ENCODE measurements around the gene ZNF891. TPM values are rescaled to one million over a fixed set of nuclear protein-coding genes. Genes with fewer than 3 reads are reported as not detected.

ZNF891 gene
- total RNA-seq, 1 experiment from 2014 or later = 3.8 TPM

DNA sequence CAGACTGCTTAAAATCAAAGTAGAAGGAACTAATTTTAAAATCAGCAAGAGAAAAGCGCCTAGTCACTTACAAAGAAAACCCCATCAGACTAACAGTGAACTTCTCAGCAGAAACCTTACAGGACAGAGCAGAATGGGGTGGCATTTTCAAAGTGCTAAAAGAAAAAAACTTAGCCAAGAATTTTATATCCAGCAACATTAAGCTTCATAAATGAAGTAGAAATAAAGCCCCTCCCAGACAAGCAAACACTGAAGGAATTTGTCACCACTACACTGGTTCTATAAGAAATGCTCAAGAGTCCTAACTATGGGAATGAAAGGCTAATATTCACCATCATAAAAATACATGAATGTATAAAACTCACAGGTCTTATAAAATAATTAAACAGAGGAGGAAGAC is 44.8 kb upstream of the ZNF891 start:
- ChIA-PET POLR2A (no interaction called here), CTCF (no interaction called here)
- Mint-ChIP-seq H3K36me3 (peaks cover 44% of the 10 kb centered on the region), H3K9me3 (peaks cover 80% of the 10 kb centered on the region), H3K27ac (no peak overlapping the region), H3K27me3 (ENCODE audit: low read depth) (peaks cover 16% of the 10 kb centered on the region), H3K4me3 (no peak overlapping the region), H3K4me1 (no peaks in the 10 kb centered on the region)
- DNase-seq (ENCODE audit: low spot score) (no peak), ATAC-seq (no peak)
- TF ChIP-seq GRHL2 (CRISPR knock-in tag; IDR thresholded peaks at IDR 0.05; ENCODE audit: insufficient replicate concordance, severe bottlenecking) (no peak), NR3C1 (CRISPR knock-in tag; conservative IDR thresholded peaks at IDR 0.05; ENCODE audit: low read depth) (no peak), E2F1 (CRISPR knock-in tag; IDR thresholded peaks at IDR 0.05) (no peak), SMAD3 (CRISPR knock-in tag; IDR thresholded peaks at IDR 0.05; ENCODE audit: borderline replicate concordance) (no peak), OVOL2 (CRISPR knock-in tag; IDR thresholded peaks at IDR 0.05; ENCODE audit: borderline replicate concordance) (no peak), ERG (CRISPR knock-in tag; IDR thresholded peaks at IDR 0.05) (no peak), PREB (CRISPR knock-in tag; IDR thresholded peaks at IDR 0.05; ENCODE audit: borderline replicate concordance) (no peak), ZSCAN18 (CRISPR knock-in tag; IDR thresholded peaks at IDR 0.05) (no peak), ZNF263 (CRISPR knock-in tag; IDR thresholded peaks at IDR 0.05; ENCODE audit: low read depth) (no peak), FOXK1 (CRISPR knock-in tag; IDR thresholded peaks at IDR 0.05) (no peak)
- TF ChIP-seq, protein P1, sequence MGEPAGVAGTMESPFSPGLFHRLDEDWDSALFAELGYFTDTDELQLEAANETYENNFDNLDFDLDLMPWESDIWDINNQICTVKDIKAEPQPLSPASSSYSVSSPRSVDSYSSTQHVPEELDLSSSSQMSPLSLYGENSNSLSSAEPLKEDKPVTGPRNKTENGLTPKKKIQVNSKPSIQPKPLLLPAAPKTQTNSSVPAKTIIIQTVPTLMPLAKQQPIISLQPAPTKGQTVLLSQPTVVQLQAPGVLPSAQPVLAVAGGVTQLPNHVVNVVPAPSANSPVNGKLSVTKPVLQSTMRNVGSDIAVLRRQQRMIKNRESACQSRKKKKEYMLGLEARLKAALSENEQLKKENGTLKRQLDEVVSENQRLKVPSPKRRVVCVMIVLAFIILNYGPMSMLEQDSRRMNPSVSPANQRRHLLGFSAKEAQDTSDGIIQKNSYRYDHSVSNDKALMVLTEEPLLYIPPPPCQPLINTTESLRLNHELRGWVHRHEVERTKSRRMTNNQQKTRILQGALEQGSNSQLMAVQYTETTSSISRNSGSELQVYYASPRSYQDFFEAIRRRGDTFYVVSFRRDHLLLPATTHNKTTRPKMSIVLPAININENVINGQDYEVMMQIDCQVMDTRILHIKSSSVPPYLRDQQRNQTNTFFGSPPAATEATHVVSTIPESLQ (CRISPR knock-in tag; IDR thresholded peaks at IDR 0.05) = no peak
- TF ChIP-seq, protein P2, sequence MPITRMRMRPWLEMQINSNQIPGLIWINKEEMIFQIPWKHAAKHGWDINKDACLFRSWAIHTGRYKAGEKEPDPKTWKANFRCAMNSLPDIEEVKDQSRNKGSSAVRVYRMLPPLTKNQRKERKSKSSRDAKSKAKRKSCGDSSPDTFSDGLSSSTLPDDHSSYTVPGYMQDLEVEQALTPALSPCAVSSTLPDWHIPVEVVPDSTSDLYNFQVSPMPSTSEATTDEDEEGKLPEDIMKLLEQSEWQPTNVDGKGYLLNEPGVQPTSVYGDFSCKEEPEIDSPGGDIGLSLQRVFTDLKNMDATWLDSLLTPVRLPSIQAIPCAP (CRISPR knock-in tag; IDR thresholded peaks at IDR 0.05) = no peak

- ChIA-PET CTCF (no interaction called here), POLR2A (no interaction called here)
- Mint-ChIP-seq H3K36me3 (peaks cover 47% of the 10 kb centered on the region), H3K9me3 (peaks cover 86% of the 10 kb centered on the region), H3K27ac (no peak overlapping the region), H3K27me3 (ENCODE audit: low read depth) (peaks cover 16% of the 10 kb centered on the region), H3K4me3 (no peak overlapping the region), H3K4me1 (no peaks in the 10 kb centered on the region)
- DNase-seq (ENCODE audit: low spot score) = no peak
- ATAC-seq = no peak
- TF ChIP-seq MAX (CRISPR knock-in tag; IDR thresholded peaks at IDR 0.05) = no peak
- TF ChIP-seq ELF4 (CRISPR knock-in tag; IDR thresholded peaks at IDR 0.05; ENCODE audit: low read depth) = no peak
- no peak for TF ChIP-seq SMAD4 (CRISPR knock-in tag; IDR thresholded peaks at IDR 0.05)
- TF ChIP-seq ZNF219 (CRISPR knock-in tag; IDR thresholded peaks at IDR 0.05; ENCODE audit: borderline replicate concordance) = no peak
- TF ChIP-seq, protein P3, sequence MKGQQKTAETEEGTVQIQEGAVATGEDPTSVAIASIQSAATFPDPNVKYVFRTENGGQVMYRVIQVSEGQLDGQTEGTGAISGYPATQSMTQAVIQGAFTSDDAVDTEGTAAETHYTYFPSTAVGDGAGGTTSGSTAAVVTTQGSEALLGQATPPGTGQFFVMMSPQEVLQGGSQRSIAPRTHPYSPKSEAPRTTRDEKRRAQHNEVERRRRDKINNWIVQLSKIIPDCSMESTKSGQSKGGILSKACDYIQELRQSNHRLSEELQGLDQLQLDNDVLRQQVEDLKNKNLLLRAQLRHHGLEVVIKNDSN (CRISPR knock-in tag; IDR thresholded peaks at IDR 0.05) = no peak
- no peak for TF ChIP-seq FOXJ3 (CRISPR knock-in tag; IDR thresholded peaks at IDR 0.05; ENCODE audit: borderline replicate concordance)
- TF ChIP-seq ZNF232 (CRISPR knock-in tag; IDR thresholded peaks at IDR 0.05) = no peak
- TF ChIP-seq ZNF121 (CRISPR knock-in tag; IDR thresholded peaks at IDR 0.05) = no peak
- TF ChIP-seq ZMAT4 (CRISPR knock-in tag; IDR thresholded peaks at IDR 0.05) = no peak
- no peak for TF ChIP-seq KAT7 (CRISPR knock-in tag; IDR thresholded peaks at IDR 0.05; ENCODE audit: borderline replicate concordance)
- TF ChIP-seq GTF2I (CRISPR knock-in tag; conservative IDR thresholded peaks at IDR 0.05) = no peak
- TF ChIP-seq ZNF423 (CRISPR knock-in tag; IDR thresholded peaks at IDR 0.05) = no peak
- TF ChIP-seq, protein P1 (CRISPR knock-in tag; IDR thresholded peaks at IDR 0.05) = no peak
These were observed 42.4 kb upstream of the ZNF891 start for GRCh38 chr12:133172491-133172890.
